ENCODE measurements around the gene GCNT3. TPM values are rescaled to one million over a fixed set of nuclear protein-coding genes. Genes with fewer than 3 reads are reported as not detected.

GCNT3 gene
- polyA plus RNA-seq, 3 donors: not detected

GRCh38 chr15:59656897-59657634, 45.5 kb downstream of the GCNT3 start, which contains the start of gene GTF2A2:
Gene GTF2A2, minus strand, starts transcription at chr15:59657515. Its CDS starts 5,238 bp downstream, at chr15:59652277.
- intact Hi-C loops (cut with micrococcal nuclease): no loop called here
- DNase-seq: peak; percentile 93 to 95 (median 95)
- peak within 1 kb of the TSS in 1 of 2 donors; percentile 82 for H3K4me3 Mint-ChIP-seq
- H3K27ac Mint-ChIP-seq: peak within 1 kb of the TSS in 6 of 7 donors; percentile 83 to 94 (median 91)
- peak within 1 kb of the TSS; percentile 91 for H3K9ac ChIP-seq (ENCODE audit: insufficient read depth, low read length, poor library complexity, severe bottlenecking)
- peak within 1 kb of the TSS; percentile 82 to 85 (median 84) for H3K4me3 ChIP-seq (replicated peaks in 1 of 3; ENCODE audit: low read depth in 2 of 3, low read length in 3 of 3)
- no peaks in the 10 kb centered on the region for H3K9me3 ChIP-seq (replicated peaks in 1 of 2; ENCODE audit: control insufficient read depth in 1 of 2, insufficient read depth in 1 of 2, low read length in 2 of 2)
- H3K27me3 Mint-ChIP-seq (ENCODE audit: low read depth in 3 of 3): no peaks in the 10 kb centered on the region
- peaks cover 32 to 54% of the 10 kb centered on the region in 2 donors for H3K36me3 ChIP-seq (replicated peaks in 1 of 2; ENCODE audit: control insufficient read depth in 1 of 2, insufficient read depth in 2 of 2, low read length in 2 of 2)
- peaks cover 60% of the 10 kb centered on the region for H3K79me2 ChIP-seq (ENCODE audit: insufficient read depth, low read length)
- under 1% methylated on average over 47 of the region's 59 CpGs for WGBS (ENCODE audit: insufficient coverage)
- no peak for TF ChIP-seq CTCF (IDR thresholded peaks at IDR 0.05)
- H3K9me3 Mint-ChIP-seq: peaks cover 0 to 6% (median 3%) of the 10 kb centered on the region in 7 donors
- H3K4me1 Mint-ChIP-seq: peaks cover 2% of the 10 kb centered on the region
- peak within 1 kb of the TSS; percentile 97 for H3K4me2 ChIP-seq (replicated peaks; ENCODE audit: extremely low read depth, low read length, poor library complexity, severe bottlenecking)
- H3K36me3 Mint-ChIP-seq: peaks cover 23 to 40% of the 10 kb centered on the region in 2 donors
- no peaks in the 10 kb centered on the region for H3K27me3 ChIP-seq (ENCODE audit: control insufficient read depth in 2 of 2, insufficient read depth in 2 of 2, low read length in 2 of 2)
- H2AFZ ChIP-seq (ENCODE audit: insufficient read depth, low read depth, low read length, poor library complexity, severe bottlenecking): peak within 1 kb of the TSS; percentile 85
- peaks cover 18 to 25% of the 10 kb centered on the region in 2 donors for H3K4me1 ChIP-seq (ENCODE audit: control insufficient read depth in 1 of 2, insufficient read depth in 2 of 2, low read length in 2 of 2)
- H3K27ac ChIP-seq (ENCODE audit: low read depth in 1 of 2, low read length in 2 of 2): peak within 1 kb of the TSS; percentile 81 to 90
- H4K20me1 ChIP-seq (ENCODE audit: insufficient read depth, low read length): peaks cover 64% of the 10 kb centered on the region

- H3K9ac ChIP-seq (ENCODE audit: insufficient read depth, low read length, poor library complexity, severe bottlenecking): no peak overlapping the region
- H3K4me2 ChIP-seq (replicated peaks; ENCODE audit: extremely low read depth, low read length, poor library complexity, severe bottlenecking): peak overlapping the region; percentile 97
- peaks cover 18 to 25% of the 10 kb centered on the region in 2 donors for H3K4me1 ChIP-seq (ENCODE audit: control insufficient read depth in 1 of 2, insufficient read depth in 2 of 2, low read length in 2 of 2)
- TF ChIP-seq CTCF (IDR thresholded peaks at IDR 0.05): no peak
- H3K27ac ChIP-seq (ENCODE audit: low read depth in 1 of 2, low read length in 2 of 2): peak overlapping the region; percentile 81 to 90
- H3K36me3 ChIP-seq (replicated peaks in 1 of 2; ENCODE audit: control insufficient read depth in 1 of 2, insufficient read depth in 2 of 2, low read length in 2 of 2): peaks cover 32 to 54% of the 10 kb centered on the region in 2 donors
- no peak for DNase-seq
- no peaks in the 10 kb centered on the region for H3K9me3 ChIP-seq (replicated peaks in 1 of 2; ENCODE audit: control insufficient read depth in 1 of 2, insufficient read depth in 1 of 2, low read length in 2 of 2)
- peaks cover 54% of the 10 kb centered on the region for H3K79me2 ChIP-seq (ENCODE audit: insufficient read depth, low read length)
- Mint-ChIP-seq H3K36me3 (peaks cover 28 to 44% of the 10 kb centered on the region in 2 donors), H3K27me3 (ENCODE audit: low read depth in 3 of 3) (no peaks in the 10 kb centered on the region), H3K27ac (peak overlapping the region in 6 of 7 donors; percentile 83 to 94 (median 91)), H3K9me3 (peaks cover 0 to 3% (median 0%) of the 10 kb centered on the region in 7 donors), H3K4me3 (peak overlapping the region in 1 of 2 donors; percentile 82), H3K4me1 (peaks cover 2% of the 10 kb centered on the region)
- H2AFZ ChIP-seq (ENCODE audit: insufficient read depth, low read depth, low read length, poor library complexity, severe bottlenecking): peak overlapping the region; percentile 85
- peaks cover 66% of the 10 kb centered on the region for H4K20me1 ChIP-seq (ENCODE audit: insufficient read depth, low read length)
- H3K4me3 ChIP-seq (replicated peaks in 1 of 3; ENCODE audit: low read depth in 2 of 3, low read length in 3 of 3): peak overlapping the region in 2 of 3 experiments; percentile 82 to 85
- 27% methylated on average over 9 of the region's 23 CpGs for WGBS (ENCODE audit: insufficient coverage)
- intact Hi-C loops (cut with micrococcal nuclease): no loop called here
- no peaks in the 10 kb centered on the region for H3K27me3 ChIP-seq (ENCODE audit: control insufficient read depth in 2 of 2, insufficient read depth in 2 of 2, low read length in 2 of 2)
These were observed 46.1 kb downstream of the GCNT3 start for GRCh38 chr15:59657635-59658125.
